ENCODE measurements around the gene CHI3L1. TPM values are rescaled to one million over a fixed set of nuclear protein-coding genes. Genes with fewer than 3 reads are reported as not detected.

CHI3L1 gene
- total RNA-seq, 1 experiment from 2014 or later, result not detected

DNA sequence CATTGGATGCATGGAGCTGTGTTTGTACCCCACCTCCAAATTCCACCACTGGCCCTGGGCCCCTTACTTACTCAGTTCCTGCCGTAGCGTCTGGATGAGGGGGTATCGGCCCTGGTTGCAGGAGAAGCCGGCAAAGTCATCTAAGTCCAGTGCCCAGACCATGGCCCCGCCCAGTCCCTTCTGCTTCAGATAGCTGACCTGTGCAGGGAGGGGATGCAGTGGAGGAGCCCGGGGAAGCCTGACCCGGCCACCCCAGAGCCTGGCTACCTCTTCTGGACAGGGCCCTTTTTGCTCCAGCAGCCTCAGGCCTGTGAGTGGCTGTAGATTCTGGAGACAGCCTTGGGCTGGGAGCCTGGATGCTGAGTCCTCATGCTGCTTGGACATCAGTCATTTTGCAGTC lies 31.2 kb upstream of the CHI3L1 start:
- H3T11ph ChIP-seq (ENCODE audit: low read length), result no peak overlapping the region
- H3K27ac ChIP-seq (ENCODE audit: insufficient read length, low read depth, low read length), result no peak overlapping the region
- H3K9ac ChIP-seq (ENCODE audit: extremely low read depth, insufficient read length, low read length), result no peak overlapping the region
- no peak overlapping the region for H2AK5ac ChIP-seq (ENCODE audit: insufficient read length, low read length)
- no peak overlapping the region for H3K23ac ChIP-seq (ENCODE audit: insufficient read length, low read depth, low read length)
- H3K56ac ChIP-seq (ENCODE audit: insufficient read length, low read depth, low read length), result no peak overlapping the region
- H3K14ac ChIP-seq (ENCODE audit: insufficient read depth, low read length), result no peak overlapping the region; the same call in 1 of the 2 replicates
- no peaks in the 10 kb centered on the region; a peak in 1 of 7 replicates for H3K36me3 Mint-ChIP-seq (ENCODE audit: insufficient read depth in 1 of 3, low read depth in 3 of 3)
- no peaks in the 10 kb centered on the region for H4K20me1 ChIP-seq (ENCODE audit: control insufficient read depth, insufficient read depth, insufficient read length)
- no peak overlapping the region for H3K18ac ChIP-seq (ENCODE audit: insufficient read length, low read depth, low read length)
- H3K27ac Mint-ChIP-seq, result no peak overlapping the region
- H2BK5ac ChIP-seq (ENCODE audit: insufficient read length, low read length), result no peak overlapping the region
- peaks cover 13 to 29% of the 10 kb centered on the region in 2 experiments for H3K4me1 Mint-ChIP-seq
- WGBS (ENCODE audit: extremely low coverage, insufficient read length, low lambda C conversion rate), result no CpG with 5 or more reads among the region's 7 CpGs
- H2BK20ac ChIP-seq (ENCODE audit: low read depth, low read length, poor library complexity, severe bottlenecking), result no peak overlapping the region
- H3K4ac ChIP-seq (ENCODE audit: low read depth, low read length), result no peak overlapping the region
- H4K91ac ChIP-seq (ENCODE audit: insufficient read length, low read depth, low read length), result no peak overlapping the region
- no peak overlapping the region for H4K5ac ChIP-seq (ENCODE audit: insufficient read length, low read depth, low read length)
- H4K8ac ChIP-seq (replicated peaks; ENCODE audit: insufficient read length, low read depth, low read length), result no peak overlapping the region
- peaks cover 10% of the 10 kb centered on the region for H3K27me3 Mint-ChIP-seq (ENCODE audit: low read depth)
- H2BK120ac ChIP-seq (ENCODE audit: low read depth, low read length, poor library complexity, severe bottlenecking), result no peak overlapping the region
- no peaks in the 10 kb centered on the region for H3K23me2 ChIP-seq (ENCODE audit: insufficient read length, low read depth, low read length, poor library complexity, severe bottlenecking)
- no peaks in the 10 kb centered on the region for H3K79me1 ChIP-seq (ENCODE audit: insufficient read depth, low read depth, low read length, poor library complexity, severe bottlenecking)
- no peak overlapping the region for H2AFZ ChIP-seq (ENCODE audit: low read length)
- no peak overlapping the region for H3K4me2 ChIP-seq (ENCODE audit: insufficient read depth, insufficient read length, low read length)
- TF ChIP-seq, protein P1, sequence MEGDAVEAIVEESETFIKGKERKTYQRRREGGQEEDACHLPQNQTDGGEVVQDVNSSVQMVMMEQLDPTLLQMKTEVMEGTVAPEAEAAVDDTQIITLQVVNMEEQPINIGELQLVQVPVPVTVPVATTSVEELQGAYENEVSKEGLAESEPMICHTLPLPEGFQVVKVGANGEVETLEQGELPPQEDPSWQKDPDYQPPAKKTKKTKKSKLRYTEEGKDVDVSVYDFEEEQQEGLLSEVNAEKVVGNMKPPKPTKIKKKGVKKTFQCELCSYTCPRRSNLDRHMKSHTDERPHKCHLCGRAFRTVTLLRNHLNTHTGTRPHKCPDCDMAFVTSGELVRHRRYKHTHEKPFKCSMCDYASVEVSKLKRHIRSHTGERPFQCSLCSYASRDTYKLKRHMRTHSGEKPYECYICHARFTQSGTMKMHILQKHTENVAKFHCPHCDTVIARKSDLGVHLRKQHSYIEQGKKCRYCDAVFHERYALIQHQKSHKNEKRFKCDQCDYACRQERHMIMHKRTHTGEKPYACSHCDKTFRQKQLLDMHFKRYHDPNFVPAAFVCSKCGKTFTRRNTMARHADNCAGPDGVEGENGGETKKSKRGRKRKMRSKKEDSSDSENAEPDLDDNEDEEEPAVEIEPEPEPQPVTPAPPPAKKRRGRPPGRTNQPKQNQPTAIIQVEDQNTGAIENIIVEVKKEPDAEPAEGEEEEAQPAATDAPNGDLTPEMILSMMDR (conservative IDR thresholded peaks at IDR 0.05), result no peak
- no peaks in the 10 kb centered on the region for H3K79me2 ChIP-seq (ENCODE audit: insufficient read depth, low read length)
- no peaks in the 10 kb centered on the region; a peak in 1 of 5 replicates for H3K9me3 Mint-ChIP-seq
- H2BK12ac ChIP-seq (ENCODE audit: insufficient read length, low read depth, low read length), result no peak overlapping the region
- H3K4me3 Mint-ChIP-seq, result no peak overlapping the region
- H3K4me1 ChIP-seq (ENCODE audit: insufficient read depth, low read length), result no peaks in the 10 kb centered on the region; the same call in 1 of the 2 replicates
- no peaks in the 10 kb centered on the region for H3K27me3 ChIP-seq (ENCODE audit: insufficient read depth, low read length)
- no peak overlapping the region for H2BK15ac ChIP-seq (ENCODE audit: low read depth, low read length)
- H3K9me3 ChIP-seq (ENCODE audit: control insufficient read depth, low read depth, low read length), result no peaks in the 10 kb centered on the region
- peak; percentile 64 for DNase-seq
